Thyroid gland (tissue), 4 donors: Measurements from ENCODE around the gene CD226. TPM values are rescaled to one million over a fixed set of nuclear protein-coding genes. Genes with fewer than 3 reads are reported as not detected.
"Not testable (repeated sequence)": the region's sequence is repeated elsewhere in the genome, so short reads cannot be mapped to it uniquely, and the experiment has no call there.

Experiments
- DNase-seq, 2 donors: peaks; one replicate each; pipeline ENCODE4 v3.0.0-alpha.2; 2019
- H3K27ac ChIP-seq, 3 donors: fragments of 200-600 bp; sonication (generic); 1 replicate in 2 of 3; 2 replicates in 1 of 3; pipeline ENCODE4 v1.5.1; 2016 to 2019; ENCODE audit warnings: mild to moderate bottlenecking in 1 of 3, moderate library complexity in 1 of 3
- H3K27me3 ChIP-seq: fragments of 200-600 bp; sonication (generic); one replicate; pipeline ENCODE4 v1.5.1; 2019
- H3K36me3 ChIP-seq, 2 donors: fragments of 200-600 bp; sonication (generic); one replicate each; pipeline ENCODE4 v1.5.1; 2016 to 2019
- H3K4me1 ChIP-seq, 2 donors: fragments of 200-600 bp; sonication (generic); one replicate each; pipeline ENCODE4 v1.5.1; 2017 to 2019
- H3K4me3 ChIP-seq, 3 donors: fragments of 200-600 bp; sonication (generic); replicated peaks in 1 of 3; 1 replicate in 2 of 3; 2 replicates in 1 of 3; pipeline ENCODE4 v1.5.1; 2016; ENCODE audit warnings: mild to moderate bottlenecking in 1 of 3
- H3K9me3 ChIP-seq: fragments of 200-600 bp; sonication (generic); one replicate; pipeline ENCODE4 v1.5.1; 2017
- POLR2A ChIP-seq, 2 donors: fragments of 450-650 bp; IDR thresholded peaks; one replicate each; pipeline ENCODE4 v1.6.1; 2017; ENCODE audit warnings: antibody characterized with exemption in 2 of 2, mild to moderate bottlenecking in 2 of 2, moderate library complexity in 1 of 2
- WGBS, 2 donors: methylation state at CpG; one replicate each; pipeline ENCODE4 v1.1.5; 2017; 5-methylcytosine and 5-hydroxymethylcytosine counted together
- intact Hi-C: fragments of 100-400 bp; cut with DNase I; formaldehyde crosslinking; loops from one replicate; pipeline ENCODE4 v1.15.1; 2023
- total RNA-seq, 4 donors: library from RNA; depleted of rRNA; stranded (reverse); fragments of >200 nt; gene quantifications; one replicate each; pipeline ENCODE4 v1.2.3, GENCODE V29; 2016
- TF ChIP-seq, protein P1 (sequence below), 6 experiments: fragments of 200-600 bp in 3 of 6; fragments of 450-650 bp in 3 of 6; sonication (generic) in 3 of 6; IDR thresholded peaks; one replicate each; pipeline ENCODE4 v1.5.1; 2016 to 2019; ENCODE audit warnings: antibody characterized with exemption in 6 of 6, mild to moderate bottlenecking in 2 of 6, inconsistent platforms in 1 of 6, moderate library complexity in 1 of 6

The CD226 gene
- total RNA-seq, 4 donors from 2014 or later, result 0.98 to 5.6 (median 2.5) TPM

DNA sequence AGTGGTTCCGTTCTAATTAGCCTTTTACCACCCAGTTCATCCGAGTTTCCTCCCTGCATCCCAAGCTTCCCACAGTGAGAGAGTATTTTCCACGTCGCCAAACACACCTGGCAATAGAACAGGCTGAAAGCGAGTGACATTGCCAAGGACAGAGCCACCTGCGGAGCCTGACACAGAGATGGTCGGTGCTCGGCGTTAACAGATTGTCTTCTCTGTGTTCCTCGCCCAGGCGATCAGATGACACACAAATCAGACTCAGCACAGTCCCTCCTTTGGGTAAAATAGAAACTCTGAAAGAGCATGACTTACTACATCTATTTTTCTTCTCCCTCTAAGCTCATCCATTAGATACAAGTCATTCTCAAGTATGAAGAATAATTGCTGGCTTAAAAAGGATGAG is 107.7 kb downstream of the CD226 start:
- 93 to 96% methylated on average over 11 of the region's 11 CpGs for WGBS, 2 donors
- no peaks in the 10 kb centered on the region for H3K36me3 ChIP-seq
- H3K4me1 ChIP-seq, result peaks cover 0 to 8% of the 10 kb centered on the region in 2 donors
- no peaks in the 10 kb centered on the region for H3K27me3 ChIP-seq
- H3K4me3 ChIP-seq, result no peak overlapping the region
- no peak for TF ChIP-seq POLR2A (IDR thresholded peaks at IDR 0.05)
- TF ChIP-seq, protein P1, sequence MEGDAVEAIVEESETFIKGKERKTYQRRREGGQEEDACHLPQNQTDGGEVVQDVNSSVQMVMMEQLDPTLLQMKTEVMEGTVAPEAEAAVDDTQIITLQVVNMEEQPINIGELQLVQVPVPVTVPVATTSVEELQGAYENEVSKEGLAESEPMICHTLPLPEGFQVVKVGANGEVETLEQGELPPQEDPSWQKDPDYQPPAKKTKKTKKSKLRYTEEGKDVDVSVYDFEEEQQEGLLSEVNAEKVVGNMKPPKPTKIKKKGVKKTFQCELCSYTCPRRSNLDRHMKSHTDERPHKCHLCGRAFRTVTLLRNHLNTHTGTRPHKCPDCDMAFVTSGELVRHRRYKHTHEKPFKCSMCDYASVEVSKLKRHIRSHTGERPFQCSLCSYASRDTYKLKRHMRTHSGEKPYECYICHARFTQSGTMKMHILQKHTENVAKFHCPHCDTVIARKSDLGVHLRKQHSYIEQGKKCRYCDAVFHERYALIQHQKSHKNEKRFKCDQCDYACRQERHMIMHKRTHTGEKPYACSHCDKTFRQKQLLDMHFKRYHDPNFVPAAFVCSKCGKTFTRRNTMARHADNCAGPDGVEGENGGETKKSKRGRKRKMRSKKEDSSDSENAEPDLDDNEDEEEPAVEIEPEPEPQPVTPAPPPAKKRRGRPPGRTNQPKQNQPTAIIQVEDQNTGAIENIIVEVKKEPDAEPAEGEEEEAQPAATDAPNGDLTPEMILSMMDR (IDR thresholded peaks at IDR 0.05), result no peak
- no peaks in the 10 kb centered on the region for H3K9me3 ChIP-seq
- H3K27ac ChIP-seq, result no peak overlapping the region
- no peak for DNase-seq
- intact Hi-C loops, result no loop called here

DNA sequence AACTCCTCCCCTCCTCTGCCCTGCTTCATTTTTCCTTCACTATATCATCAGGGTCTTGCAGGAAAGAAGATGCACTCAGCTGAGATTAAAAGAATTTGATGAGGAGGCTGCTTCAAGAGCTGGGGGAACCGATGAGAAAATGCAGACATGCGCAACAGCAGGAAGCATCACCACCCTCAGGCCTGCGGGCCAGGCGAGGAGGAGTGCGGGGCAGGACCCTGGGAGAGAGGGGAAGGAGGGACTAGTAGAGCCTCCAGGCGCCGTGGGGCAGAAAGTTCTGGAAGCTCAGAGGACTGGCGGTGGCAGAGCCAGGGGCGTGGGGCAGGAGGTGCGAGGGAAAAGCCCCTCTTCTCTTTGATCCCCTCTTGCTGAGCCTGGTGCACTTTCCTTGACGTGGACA is 108.2 kb downstream of the CD226 start:
- Histone ChIP-seq H3K4me1 (peaks cover 0 to 8% of the 10 kb centered on the region in 2 donors), H3K27me3 (no peaks in the 10 kb centered on the region), H3K36me3 (no peaks in the 10 kb centered on the region), H3K27ac (no peak overlapping the region), H3K9me3 (no peaks in the 10 kb centered on the region), H3K4me3 (no peak overlapping the region)
- no peak for DNase-seq
- intact Hi-C loops, result no loop called here
- TF ChIP-seq POLR2A (IDR thresholded peaks at IDR 0.05), result no peak
- TF ChIP-seq, protein P1 (IDR thresholded peaks at IDR 0.05), result no peak
- 94 to 97% methylated on average over 11 of the region's 11 CpGs for WGBS, 2 donors

DNA sequence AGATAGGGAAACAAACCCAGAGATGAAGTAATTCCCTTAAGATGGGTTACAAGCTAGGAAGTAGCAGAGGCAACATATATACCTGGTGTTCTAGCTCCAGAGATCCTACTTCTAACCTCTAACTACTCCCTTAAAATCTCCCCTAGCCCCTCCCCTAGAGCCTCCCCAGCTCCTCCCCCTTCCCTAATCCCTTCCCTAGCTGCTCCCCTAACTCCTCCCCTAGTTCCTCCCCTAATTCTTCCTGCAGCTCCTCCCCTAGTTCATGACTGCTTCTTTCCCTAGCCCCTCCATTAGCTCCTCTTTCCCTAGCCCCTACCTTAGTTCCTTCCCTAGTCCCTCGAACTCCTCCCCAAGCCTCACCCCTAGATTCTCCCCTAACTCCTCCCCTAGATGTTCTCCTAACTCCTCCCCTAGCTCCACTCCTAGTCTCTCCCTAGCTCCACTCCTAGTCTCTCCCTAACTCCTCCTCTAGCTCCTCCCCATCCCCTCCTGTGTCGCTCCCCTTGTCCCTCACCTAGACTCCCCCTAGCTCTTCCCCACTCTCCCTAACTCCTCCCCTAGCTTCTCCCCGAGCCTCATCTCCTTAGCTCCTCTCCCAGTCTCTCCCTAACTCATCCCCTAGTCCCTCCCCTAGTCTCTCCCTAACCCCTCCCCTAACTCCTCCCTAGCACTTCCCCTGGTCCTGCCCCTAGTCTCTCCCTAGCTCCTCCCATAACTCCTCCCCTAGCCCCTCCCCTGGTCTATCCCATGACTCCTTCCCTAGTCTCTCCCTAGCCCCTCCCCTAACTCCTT is 108.9 kb downstream of the CD226 start:
- intact Hi-C loops, result no loop called here
- Histone ChIP-seq H3K9me3 (no peaks in the 10 kb centered on the region), H3K27me3 (no peaks in the 10 kb centered on the region), H3K27ac (no peak overlapping the region), H3K4me3 (no peak overlapping the region), H3K4me1 (peaks cover 0 to 8% of the 10 kb centered on the region in 2 donors), H3K36me3 (no peaks in the 10 kb centered on the region)
- TF ChIP-seq POLR2A (IDR thresholded peaks at IDR 0.05), result no peak
- TF ChIP-seq, protein P1 (IDR thresholded peaks at IDR 0.05), result no peak
- DNase-seq, result no peak
- WGBS, 2 donors, result 96 to 99% methylated on average over 3 of the region's 3 CpGs

DNA sequence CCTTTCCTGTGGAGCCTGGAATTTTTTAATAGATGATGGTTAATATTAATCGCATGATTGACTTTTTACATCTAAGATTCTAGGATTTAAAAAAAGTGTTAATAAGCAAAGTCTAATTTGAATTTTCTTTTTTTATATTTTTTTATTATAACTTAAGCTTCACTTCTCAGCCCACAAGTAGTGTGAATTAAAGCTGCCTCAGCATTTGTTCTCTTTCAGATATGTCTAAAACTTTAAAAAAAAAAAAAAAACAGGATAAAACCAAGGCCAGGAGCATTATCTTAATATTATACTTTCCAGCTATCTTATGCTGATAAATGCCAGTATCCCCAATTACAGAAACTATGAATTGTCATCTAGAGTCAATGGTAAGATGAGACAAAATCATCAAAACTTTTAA is 109.7 kb downstream of the CD226 start:
- intact Hi-C loops, result no loop called here
- H3K4me1 ChIP-seq, result peaks cover 0 to 4% of the 10 kb centered on the region in 2 donors
- H3K27me3 ChIP-seq, result no peaks in the 10 kb centered on the region
- H3K27ac ChIP-seq, result no peak overlapping the region
- WGBS, 2 donors, result 94 to 100% methylated on average over 1 of the region's 1 CpG
- H3K4me3 ChIP-seq, result no peak overlapping the region
- TF ChIP-seq POLR2A (IDR thresholded peaks at IDR 0.05), result no peak
- no peaks in the 10 kb centered on the region for H3K36me3 ChIP-seq
- no peaks in the 10 kb centered on the region for H3K9me3 ChIP-seq
- DNase-seq, result no peak

DNA sequence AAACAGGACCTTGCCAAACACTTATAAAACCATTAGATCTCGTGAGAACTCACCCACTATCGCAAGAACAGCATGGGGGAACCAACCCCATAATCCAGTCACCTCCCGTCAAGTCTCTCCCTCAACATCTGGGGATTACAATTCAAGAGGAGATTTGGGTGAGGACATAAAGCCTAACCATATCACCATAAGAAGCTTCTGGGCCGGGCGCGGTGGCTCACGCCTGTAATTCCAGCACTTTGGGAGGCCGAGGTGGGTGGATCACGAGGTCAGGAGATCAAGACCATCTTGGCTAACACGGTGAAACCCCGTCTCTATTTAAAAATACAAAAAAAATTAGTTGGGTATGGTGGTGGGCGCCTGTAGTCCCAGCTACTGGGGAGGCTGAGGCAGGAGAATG is 112.7 kb downstream of the CD226 start:
- DNase-seq, H3K9me3 ChIP-seq, H3K4me1 ChIP-seq, intact Hi-C loops, H3K27ac ChIP-seq, H3K36me3 ChIP-seq, H3K27me3 ChIP-seq, H3K4me3 ChIP-seq: not testable (repeated sequence)
- 95 to 98% methylated on average over 12 of the region's 12 CpGs for WGBS, 2 donors

DNA sequence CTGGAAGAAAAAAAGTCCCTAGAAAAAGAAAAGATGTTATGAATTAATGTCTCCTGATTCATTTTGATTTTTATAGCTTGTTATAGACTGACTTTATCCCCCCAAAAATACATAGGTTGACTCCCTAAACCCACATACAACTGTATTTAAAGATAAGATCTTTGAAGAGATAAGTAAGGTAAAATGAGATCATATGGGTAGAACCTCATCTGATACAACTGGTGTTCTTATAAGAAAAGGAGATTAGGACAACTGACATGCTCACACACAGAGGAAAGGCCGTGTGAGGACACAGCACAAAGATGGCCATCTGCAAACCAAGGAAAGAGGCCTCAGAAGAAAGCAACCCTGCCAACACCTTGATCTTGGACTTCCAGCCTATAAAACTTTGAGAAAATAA is 117.5 kb downstream of the CD226 start:
- H3K4me3 ChIP-seq, result no peak overlapping the region
- DNase-seq, result no peak
- no peaks in the 10 kb centered on the region for H3K9me3 ChIP-seq
- no peaks in the 10 kb centered on the region for H3K36me3 ChIP-seq
- WGBS, 2 donors, result 95 to 97% methylated on average over 1 of the region's 1 CpG
- H3K27me3 ChIP-seq, result no peaks in the 10 kb centered on the region
- H3K27ac ChIP-seq, result no peak overlapping the region
- TF ChIP-seq POLR2A (IDR thresholded peaks at IDR 0.05), result no peak
- TF ChIP-seq, protein P1 (IDR thresholded peaks at IDR 0.05), result no peak
- intact Hi-C loops, result no loop called here
- H3K4me1 ChIP-seq, result no peaks in the 10 kb centered on the region
